Measurements from ENCODE around the gene FMO2.

Gene FMO2

GRCh38 chr1:171152549-171152948, 32.6 kb upstream of the FMO2 start:
- no peaks in the 10 kb centered on the region for H4K20me1 ChIP-seq (ENCODE audit: control insufficient read depth, insufficient read depth, low read depth, low read length)
- H3F3A ChIP-seq (ENCODE audit: control insufficient read depth, insufficient read depth) = no peaks in the 10 kb centered on the region
- no peak overlapping the region for H3K4me3 ChIP-seq (ENCODE audit: low read length)
- H3K27ac ChIP-seq (ENCODE audit: low read depth, low read length) = no peak overlapping the region
- no peak overlapping the region for H3K4me2 ChIP-seq (ENCODE audit: low read length)
- no peaks in the 10 kb centered on the region for H3K27me3 ChIP-seq (ENCODE audit: control insufficient read depth, low read length)
- H3K79me2 ChIP-seq (ENCODE audit: control insufficient read depth, low read length) = no peaks in the 10 kb centered on the region
- no peaks in the 10 kb centered on the region for H3K36me3 ChIP-seq (ENCODE audit: control insufficient read depth, low read length)
- no peaks in the 10 kb centered on the region for H3K4me1 ChIP-seq (ENCODE audit: control insufficient read depth, low read length)
- TF ChIP-seq EZH2phosphoT487 (IDR thresholded peaks at IDR 0.05; ENCODE audit: borderline replicate concordance, low read length) (no peak), CTCF (IDR thresholded peaks at IDR 0.05; ENCODE audit: low read depth, low read length, poor library complexity, severe bottlenecking) (no peak)
- no peaks in the 10 kb centered on the region for H3K9me3 ChIP-seq (ENCODE audit: control insufficient read depth, insufficient read depth, low read length)
- no peaks in the 10 kb centered on the region for H3K9me2 ChIP-seq (replicated peaks; ENCODE audit: control insufficient read depth, low read length)

- TF ChIP-seq CTCF (IDR thresholded peaks at IDR 0.05; ENCODE audit: low read depth, low read length, poor library complexity, severe bottlenecking) (no peak), EZH2phosphoT487 (IDR thresholded peaks at IDR 0.05; ENCODE audit: borderline replicate concordance, low read length) (no peak)
- Histone ChIP-seq H3F3A (ENCODE audit: control insufficient read depth, insufficient read depth) (no peaks in the 10 kb centered on the region), H3K27ac (ENCODE audit: low read depth, low read length) (no peak overlapping the region), H3K9me3 (ENCODE audit: control insufficient read depth, insufficient read depth, low read length) (no peaks in the 10 kb centered on the region), H4K20me1 (ENCODE audit: control insufficient read depth, insufficient read depth, low read depth, low read length) (no peaks in the 10 kb centered on the region), H3K4me1 (ENCODE audit: control insufficient read depth, low read length) (no peaks in the 10 kb centered on the region), H3K36me3 (ENCODE audit: control insufficient read depth, low read length) (no peaks in the 10 kb centered on the region), H3K9me2 (replicated peaks; ENCODE audit: control insufficient read depth, low read length) (no peaks in the 10 kb centered on the region), H3K27me3 (ENCODE audit: control insufficient read depth, low read length) (no peaks in the 10 kb centered on the region), H3K79me2 (ENCODE audit: control insufficient read depth, low read length) (no peaks in the 10 kb centered on the region), H3K4me2 (ENCODE audit: low read length) (no peak overlapping the region), H3K4me3 (ENCODE audit: low read length) (no peak overlapping the region)
Observed at GRCh38 chr1:171155484-171155883, 29.6 kb upstream of the FMO2 start.

GRCh38 chr1:171158096-171158495, 27.0 kb upstream of the FMO2 start:
- TF ChIP-seq EZH2phosphoT487 (IDR thresholded peaks at IDR 0.05; ENCODE audit: borderline replicate concordance, low read length) (no peak), CTCF (IDR thresholded peaks at IDR 0.05; ENCODE audit: low read depth, low read length, poor library complexity, severe bottlenecking) (no peak)
- Histone ChIP-seq H3K79me2 (ENCODE audit: control insufficient read depth, low read length) (no peaks in the 10 kb centered on the region), H3K27me3 (ENCODE audit: control insufficient read depth, low read length) (no peaks in the 10 kb centered on the region)

GRCh38 chr1:171158551-171158950, 26.5 kb upstream of the FMO2 start:
- H3F3A ChIP-seq (ENCODE audit: control insufficient read depth, insufficient read depth) = no peaks in the 10 kb centered on the region
- no peak overlapping the region for H3K4me3 ChIP-seq (ENCODE audit: low read length)
- no peaks in the 10 kb centered on the region for H3K9me2 ChIP-seq (replicated peaks; ENCODE audit: control insufficient read depth, low read length)
- no peaks in the 10 kb centered on the region for H3K27me3 ChIP-seq (ENCODE audit: control insufficient read depth, low read length)
- no peak for TF ChIP-seq EZH2phosphoT487 (IDR thresholded peaks at IDR 0.05; ENCODE audit: borderline replicate concordance, low read length)
- TF ChIP-seq CTCF (IDR thresholded peaks at IDR 0.05; ENCODE audit: low read depth, low read length, poor library complexity, severe bottlenecking) = no peak
- no peaks in the 10 kb centered on the region for H3K79me2 ChIP-seq (ENCODE audit: control insufficient read depth, low read length)
- H4K20me1 ChIP-seq (ENCODE audit: control insufficient read depth, insufficient read depth, low read depth, low read length) = no peaks in the 10 kb centered on the region
- H3K4me2 ChIP-seq (ENCODE audit: low read length) = no peak overlapping the region
- H3K9me3 ChIP-seq (ENCODE audit: control insufficient read depth, insufficient read depth, low read length) = no peaks in the 10 kb centered on the region
- no peaks in the 10 kb centered on the region for H3K36me3 ChIP-seq (ENCODE audit: control insufficient read depth, low read length)
- H3K27ac ChIP-seq (ENCODE audit: low read depth, low read length) = no peak overlapping the region
- H3K4me1 ChIP-seq (ENCODE audit: control insufficient read depth, low read length) = no peaks in the 10 kb centered on the region

More at GRCh38 chr1:171158096-171158495, 27.0 kb upstream of the FMO2 start:
- no peak overlapping the region for H3K27ac ChIP-seq (ENCODE audit: low read depth, low read length)
- H3K9me2 ChIP-seq (replicated peaks; ENCODE audit: control insufficient read depth, low read length) = no peaks in the 10 kb centered on the region
- no peak overlapping the region for H3K4me2 ChIP-seq (ENCODE audit: low read length)
- no peaks in the 10 kb centered on the region for H3K4me1 ChIP-seq (ENCODE audit: control insufficient read depth, low read length)
- H4K20me1 ChIP-seq (ENCODE audit: control insufficient read depth, insufficient read depth, low read depth, low read length) = no peaks in the 10 kb centered on the region
- no peaks in the 10 kb centered on the region for H3K9me3 ChIP-seq (ENCODE audit: control insufficient read depth, insufficient read depth, low read length)
- H3K36me3 ChIP-seq (ENCODE audit: control insufficient read depth, low read length) = no peaks in the 10 kb centered on the region
- no peaks in the 10 kb centered on the region for H3F3A ChIP-seq (ENCODE audit: control insufficient read depth, insufficient read depth)
- H3K4me3 ChIP-seq (ENCODE audit: low read length) = no peak overlapping the region
